HG03457 (cell line): ENCODE measurements around the gene SUPT4H1.
A peak's percentile ranks its signal among the peaks of the same experiment; 100 is the strongest.

Experiments used
- ATAC-seq: cut with Tn5 transposase; IDR thresholded peaks from one replicate; pipeline ENCODE4 v1.9.1; 2021; ENCODE audit warnings: moderate number of reproducible peaks; ENCODE audit not compliant: unreplicated experiment

Gene SUPT4H1

GRCh38 chr17:58365185-58365979 lies 13.4 kb upstream of the SUPT4H1 start:
- ATAC-seq: no peak

DNA sequence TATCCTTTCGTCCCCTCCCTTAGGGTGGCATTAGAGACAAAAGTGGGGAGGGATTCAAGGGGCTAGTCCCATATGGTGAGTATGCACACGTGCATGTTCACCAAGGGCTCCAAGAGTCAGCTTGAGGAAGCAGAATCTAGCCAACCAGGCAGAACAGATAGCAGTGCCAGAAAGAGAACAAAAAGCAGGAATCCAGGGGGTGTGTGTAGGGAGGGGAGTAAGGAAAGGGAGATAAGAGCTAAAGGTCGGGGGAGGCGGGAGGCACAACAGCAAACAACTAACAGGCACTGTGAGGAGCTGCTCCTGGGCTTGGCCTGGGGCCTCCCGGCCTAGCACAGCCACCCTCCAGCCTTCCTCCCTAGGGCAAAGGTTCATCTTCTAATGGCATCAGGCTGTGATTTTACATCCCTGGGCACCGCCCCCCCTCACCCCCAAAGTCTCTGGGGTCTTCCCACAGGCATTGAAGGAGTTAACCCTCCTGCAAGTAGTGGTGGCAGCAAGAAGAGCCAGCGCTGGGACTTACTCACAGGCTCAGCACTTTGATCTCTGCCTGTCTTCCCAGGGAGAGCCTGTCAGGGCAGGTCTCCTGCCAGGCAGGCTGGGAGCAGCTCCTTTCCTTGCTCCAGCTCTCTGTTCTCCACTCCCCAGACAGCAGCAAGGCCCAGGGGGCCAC lies 12.4 kb upstream of the SUPT4H1 start:
- ATAC-seq: no peak

DNA sequence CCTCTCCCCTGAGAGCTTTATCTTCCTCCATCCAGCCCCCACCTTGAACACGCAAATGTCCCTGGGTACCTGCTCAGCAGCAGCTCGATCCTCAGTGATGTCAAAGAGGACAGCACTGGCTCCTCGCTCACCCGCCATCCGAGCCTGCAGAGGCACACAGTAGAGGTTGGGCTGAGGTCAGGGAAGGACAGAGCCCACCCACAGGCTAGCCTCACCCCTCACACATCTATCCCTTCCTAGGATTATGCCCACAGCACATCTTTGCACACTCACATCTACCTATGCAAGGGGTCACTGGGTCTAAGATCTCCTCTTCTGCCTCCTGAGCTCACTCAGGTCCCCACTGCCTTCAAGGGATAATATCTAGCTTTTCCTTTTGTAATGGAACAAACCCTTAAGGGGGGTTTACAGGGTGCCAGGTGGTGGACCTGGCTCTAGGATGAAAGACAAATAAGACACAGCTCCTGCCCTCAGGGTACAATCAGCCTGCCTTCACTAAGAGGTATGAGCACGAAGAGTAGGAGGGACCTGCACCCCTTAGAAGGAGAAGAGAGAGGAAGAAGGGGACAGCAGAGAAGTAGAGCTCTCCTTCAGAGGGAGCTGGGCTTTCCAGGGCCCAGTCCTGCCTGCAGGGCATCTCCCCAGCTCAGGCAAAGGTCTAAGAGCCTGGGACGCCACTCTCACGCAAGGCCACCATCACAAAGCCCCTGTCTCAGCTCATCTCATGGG lies 11.6 kb upstream of the SUPT4H1 start:
- ATAC-seq: no peak

DNA sequence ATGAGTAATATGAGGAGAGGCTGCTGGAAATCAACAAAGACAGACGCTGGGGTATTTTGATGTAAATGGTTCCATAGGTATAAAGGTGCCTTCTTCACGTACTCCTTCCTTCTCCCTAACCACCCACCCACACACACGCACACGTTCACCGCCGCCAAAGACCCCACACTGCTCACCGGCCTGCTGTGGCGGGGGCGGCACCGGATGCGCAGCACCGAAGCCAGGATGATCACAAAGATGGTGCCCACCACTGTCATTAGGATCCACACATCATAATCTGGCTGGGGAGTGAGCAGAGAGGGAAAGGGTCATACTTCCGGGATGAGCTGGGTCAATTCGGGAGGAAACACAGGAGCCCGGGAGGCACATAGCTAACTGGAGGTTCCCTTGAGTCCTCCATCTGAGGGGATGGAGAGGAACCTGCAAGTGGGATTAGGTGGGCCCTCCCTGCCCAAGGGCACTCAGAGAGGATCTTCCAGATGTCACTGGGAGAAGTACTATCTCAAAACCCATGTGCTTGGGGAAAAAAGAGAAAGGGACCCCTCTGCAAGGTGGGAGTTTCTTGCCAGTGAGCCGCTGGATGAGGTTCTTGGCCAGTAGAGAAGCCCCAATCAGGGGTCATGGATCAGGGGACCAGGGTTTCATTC lies 10.5 kb upstream of the SUPT4H1 start:
- no peak for ATAC-seq

- ATAC-seq: no peak
Observed at GRCh38 chr17:58360296-58361063, 8.5 kb upstream of the SUPT4H1 start.

DNA sequence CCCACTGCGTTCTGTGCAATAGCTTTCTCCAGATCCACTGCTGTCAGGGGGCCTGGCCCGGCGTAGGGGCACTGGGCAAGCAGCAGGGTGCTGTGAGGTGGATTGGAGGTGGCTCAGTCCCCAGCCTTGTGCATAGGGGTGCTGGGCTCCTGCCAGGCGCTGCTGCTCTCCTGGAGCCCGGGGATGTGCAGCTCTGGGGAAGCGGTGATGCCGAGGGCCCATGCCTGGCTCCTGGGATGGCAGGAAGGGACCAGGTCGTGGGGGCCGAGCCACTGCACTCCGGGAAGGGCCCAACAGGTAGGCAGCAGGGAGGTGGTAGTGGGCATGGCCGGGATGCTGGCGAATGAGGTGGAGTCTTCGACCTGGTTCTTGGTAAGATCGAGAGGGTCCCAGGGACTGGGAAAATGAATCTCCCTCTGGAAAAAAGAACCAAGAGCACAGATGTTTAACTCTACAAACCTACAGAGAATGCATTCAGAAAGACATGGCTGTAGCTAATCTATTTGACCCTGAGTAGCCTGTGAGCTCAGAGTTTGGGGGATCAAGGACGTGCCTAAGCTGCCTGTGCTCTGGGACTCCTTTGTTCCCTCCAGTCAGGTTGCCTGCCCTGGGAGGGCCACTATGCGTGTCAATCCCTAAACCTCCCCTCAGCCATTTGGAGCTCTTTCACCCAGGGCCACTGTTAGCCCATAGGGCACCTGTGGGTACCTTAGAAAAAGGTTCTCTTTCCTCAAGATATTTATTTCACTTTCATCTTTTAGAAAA lies 6.6 kb upstream of the SUPT4H1 start:
- no peak for ATAC-seq

GRCh38 chr17:58357312-58358297 lies 5.6 kb upstream of the SUPT4H1 start:
- ATAC-seq: no peak

GRCh38 chr17:58356231-58356630 lies 4.2 kb upstream of the SUPT4H1 start:
- ATAC-seq: no peak

GRCh38 chr17:58354541-58355216 lies 2.7 kb upstream of the SUPT4H1 start:
- ATAC-seq: no peak

GRCh38 chr17:58353389-58353825 lies 1.4 kb upstream of the SUPT4H1 start:
- no peak for ATAC-seq

DNA sequence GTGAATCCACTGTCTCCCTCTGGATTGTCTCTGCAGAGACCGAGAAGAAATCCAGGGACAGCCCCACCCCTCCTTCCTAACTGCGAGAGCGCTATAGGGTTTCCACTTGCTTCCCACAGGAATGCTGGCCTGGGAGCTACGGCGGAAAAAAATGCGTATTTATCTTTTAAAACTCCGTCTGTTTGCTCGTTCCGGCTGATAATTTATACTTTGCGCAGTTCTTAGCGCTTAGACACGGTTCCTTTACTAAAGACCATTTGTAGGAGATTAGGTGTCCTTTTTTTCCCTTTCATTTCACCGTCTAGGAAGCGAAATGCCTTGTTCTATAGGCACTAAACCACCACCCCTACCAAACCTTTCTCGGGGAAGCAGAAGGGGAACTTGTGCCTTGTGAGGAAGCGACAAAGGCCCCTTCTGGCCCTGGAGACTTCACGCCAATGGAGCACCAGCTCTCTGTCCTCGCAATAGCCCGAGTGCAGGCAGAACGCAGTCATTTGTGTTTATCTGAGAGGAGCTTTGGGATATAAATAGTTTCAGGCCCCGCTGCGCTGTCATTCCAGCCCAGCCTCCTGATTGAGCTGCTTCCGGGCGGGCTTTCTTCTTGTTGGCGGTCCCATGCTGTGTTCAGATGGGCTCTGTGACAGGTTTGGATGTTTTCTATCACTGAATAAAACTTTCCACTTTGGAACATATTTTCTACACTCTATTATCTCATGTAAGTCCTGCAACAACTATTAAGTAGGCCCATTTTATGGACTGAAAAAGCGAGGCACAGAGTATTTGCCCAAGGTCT lies 791 bp upstream of the SUPT4H1 start:
- no peak for ATAC-seq

DNA sequence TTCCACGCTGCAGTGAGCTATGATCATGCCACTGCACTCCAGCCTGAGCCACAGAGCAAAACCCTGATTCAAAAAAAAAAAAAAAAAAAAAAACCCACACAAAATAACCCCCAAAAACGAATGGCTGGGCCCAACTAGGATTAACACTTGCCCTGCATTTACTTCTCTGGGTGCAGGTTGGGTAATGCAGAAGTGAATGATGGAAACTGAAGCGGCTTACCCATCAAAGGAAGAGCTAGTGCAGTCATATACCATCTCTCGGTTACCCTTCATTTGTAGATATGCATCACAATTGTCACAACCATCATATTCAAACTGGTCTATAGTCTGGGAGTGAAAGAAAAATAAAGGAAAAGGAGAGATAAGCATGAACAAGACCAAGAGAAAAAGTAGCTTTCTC lies 819 bp downstream of the SUPT4H1 start:
- no peak for ATAC-seq

GRCh38 chr17:58348038-58348437 lies 4.0 kb downstream of the SUPT4H1 start:
- ATAC-seq: no peak

- ATAC-seq: no peak
Observed at GRCh38 chr17:58345500-58345899, 6.5 kb downstream of the SUPT4H1 start.

DNA sequence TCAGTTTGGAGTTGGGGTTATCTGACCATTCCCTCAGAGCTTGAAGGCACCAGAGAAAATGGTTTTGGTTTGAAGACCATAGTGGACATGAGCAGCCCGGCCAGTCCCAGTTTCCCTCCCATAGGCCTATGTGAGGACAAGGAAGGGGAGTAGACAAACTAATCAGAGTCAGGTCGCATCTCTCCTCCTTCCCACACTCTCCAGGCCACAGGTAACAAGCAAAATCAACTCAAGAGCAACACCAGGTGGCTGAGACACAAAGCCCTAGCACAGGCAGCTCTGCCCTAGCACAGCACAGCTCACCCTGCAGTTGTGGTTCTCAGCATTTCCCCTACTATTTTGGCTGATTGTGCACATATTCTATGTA lies 7.2 kb downstream of the SUPT4H1 start:
- peak; percentile 26 for ATAC-seq

- ATAC-seq: peak; percentile 77
Observed at GRCh38 chr17:58344047-58344790, 7.8 kb downstream of the SUPT4H1 start.

- ATAC-seq: no peak
Observed at GRCh38 chr17:58343131-58343530, 8.9 kb downstream of the SUPT4H1 start.
